Naive thymus-derived CD4-positive, alpha-beta T cell (primary cell): Measurements from ENCODE around the gene DOCK2. TPM values are rescaled to one million over a fixed set of nuclear protein-coding genes. Genes with fewer than 3 reads are reported as not detected.

Experiments
- ATAC-seq: fragments of 150-1000 bp; cut with Tn5 transposase; 2 replicates; pipeline ENCODE4 v1.10.0; 2021; ENCODE audit warnings: mild to moderate bottlenecking, moderate library complexity
- CTCF ChIA-PET: fragments of 350-600 bp; sonication (Branson Sonifier 250); formaldehyde crosslinking; loops from one replicate; lab custom pipeline; 2021; ENCODE audit warnings: antibody characterized with exemption; lab: Charles Lee
- POLR2A ChIA-PET: fragments of 350-600 bp; sonication (Branson Sonifier 250); formaldehyde crosslinking; loops from one replicate; lab custom pipeline; 2021; ENCODE audit warnings: antibody characterized with exemption, inconsistent platforms; lab: Charles Lee
- DNase-seq, 9 donors: peaks; one replicate each; pipeline versions ENCODE4 v3.0.0 to v3.0.0-alpha.2; 2020 to 2022; ENCODE audit warnings: mixed read lengths in 1 of 9
- H3K27ac ChIP-seq: one replicate; pipeline ENCODE4 v1.7.0; 2013; ENCODE audit warnings: mild to moderate bottlenecking, low read depth, low read length, moderate library complexity
- H3K27me3 ChIP-seq, 2 donors: one replicate each; pipeline ENCODE4 v1.7.0; 2013; ENCODE audit warnings: low read length in 2 of 2, mild to moderate bottlenecking in 2 of 2, moderate library complexity in 2 of 2; ENCODE audit not compliant: control insufficient read depth in 2 of 2, insufficient read depth in 2 of 2
- H3K36me3 ChIP-seq, 3 experiments: 1 replicate in 2 of 3; 2 replicates in 1 of 3; pipeline ENCODE4 v1.7.0; 2013; ENCODE audit warnings: low read length in 3 of 3, mild to moderate bottlenecking in 3 of 3, moderate library complexity in 1 of 3; ENCODE audit not compliant: insufficient read depth in 3 of 3, control insufficient read depth in 2 of 3
- H3K4me1 ChIP-seq, 2 donors: one replicate each; pipeline ENCODE4 v1.7.0; 2013; ENCODE audit warnings: low read length in 2 of 2, mild to moderate bottlenecking in 2 of 2, moderate library complexity in 1 of 2; ENCODE audit not compliant: control insufficient read depth in 2 of 2, insufficient read depth in 2 of 2
- H3K4me3 ChIP-seq: 2 replicates; pipeline ENCODE4 v1.7.0; 2013; ENCODE audit warnings: mild to moderate bottlenecking, low read length
- H3K9me3 ChIP-seq, 3 experiments: 1 replicate in 2 of 3; 2 replicates in 1 of 3; pipeline ENCODE4 v1.7.0; 2013; ENCODE audit warnings: low read length in 3 of 3; ENCODE audit not compliant: control insufficient read depth in 2 of 3
- H3K27ac Mint-ChIP-seq, 9 donors: one replicate each; pipeline ENCODE4 v1.8.0; 2020 to 2022; ENCODE audit warnings: mixed read lengths in 9 of 9, mild to moderate bottlenecking in 8 of 9, moderate library complexity in 5 of 9, inconsistent platforms in 2 of 9
- H3K27me3 Mint-ChIP-seq, 5 donors: one replicate each; pipeline ENCODE4 v1.8.0; 2021 to 2022; ENCODE audit warnings: mixed read lengths in 5 of 5, mild to moderate bottlenecking in 1 of 5
- H3K36me3 Mint-ChIP-seq, 5 donors: one replicate each; pipeline ENCODE4 v1.8.0; 2020 to 2022; ENCODE audit warnings: mixed read lengths in 5 of 5, mild to moderate bottlenecking in 3 of 5, inconsistent platforms in 1 of 5
- H3K4me1 Mint-ChIP-seq, 7 donors: one replicate each; pipeline ENCODE4 v1.8.0; 2020 to 2022; ENCODE audit warnings: mixed read lengths in 7 of 7, mild to moderate bottlenecking in 3 of 7, inconsistent platforms in 1 of 7
- H3K4me3 Mint-ChIP-seq, 10 donors: one replicate each; pipeline ENCODE4 v1.8.0; 2020 to 2022; ENCODE audit warnings: mild to moderate bottlenecking in 10 of 10, mixed read lengths in 10 of 10, moderate library complexity in 6 of 10, inconsistent platforms in 2 of 10
- H3K9me3 Mint-ChIP-seq, 11 donors: one replicate each; pipeline ENCODE4 v1.8.0; 2020 to 2022; ENCODE audit warnings: mixed read lengths in 11 of 11, mild to moderate bottlenecking in 4 of 11, inconsistent platforms in 1 of 11, moderate library complexity in 1 of 11
- intact Hi-C, 2 donors: fragments of 100-400 bp; cut with micrococcal nuclease; formaldehyde crosslinking; loops; one replicate each; pipeline ENCODE4 v1.15.1; 2023
- polyA plus RNA-seq, 2 donors: library from polyadenylated mRNA; unstranded; fragments of 300-500 nt; fragmentation: Illumina TruSeq; gene quantifications; one replicate each; pipeline ENCODE4 v1.2.3, GENCODE V29; 2021
- total RNA-seq, 6 experiments: library from RNA in 5 of 6; stranded (reverse) in 5 of 6; gene quantifications; 1 replicate in 5 of 6; 2 replicates in 1 of 6; pipeline ENCODE4 v1.2.3 and lab custom pipeline; 2021 to 2026

DOCK2 gene
- total and polyA plus RNA-seq, 7 experiments from 2014 or later = 63.7 to 345 (median 202) TPM

GRCh38 chr5:169702693-169703481 is 65.8 kb downstream of the DOCK2 start:
- DNase-seq (no peak), ATAC-seq (peak; percentile 18)
- Mint-ChIP-seq H3K4me3 (no peak overlapping the region), H3K9me3 (no peaks in the 10 kb centered on the region), H3K27me3 (no peaks in the 10 kb centered on the region), H3K27ac (peak overlapping the region in 3 of 9 donors; percentile 5 to 83 (median 22)), H3K4me1 (peaks cover 0 to 23% (median 0%) of the 10 kb centered on the region in 7 donors), H3K36me3 (peaks cover 35 to 80% (median 46%) of the 10 kb centered on the region in 5 donors)
- Histone ChIP-seq H3K4me3 (no peak overlapping the region), H3K27me3 (no peaks in the 10 kb centered on the region), H3K9me3 (no peaks in the 10 kb centered on the region), H3K4me1 (no peaks in the 10 kb centered on the region), H3K27ac (no peak overlapping the region), H3K36me3 (peaks cover 29 to 96% (median 45%) of the 10 kb centered on the region in 3 experiments)
- POLR2A ChIA-PET = no interaction called here
- intact Hi-C loops = no loop called here
- CTCF ChIA-PET = no interaction called here

GRCh38 chr5:169703813-169704212 is 66.7 kb downstream of the DOCK2 start:
- Mint-ChIP-seq H3K4me1 (peaks cover 0 to 23% (median 0%) of the 10 kb centered on the region in 7 donors), H3K27me3 (no peaks in the 10 kb centered on the region), H3K9me3 (no peaks in the 10 kb centered on the region), H3K27ac (peak overlapping the region in 1 of 9 donors; percentile 33), H3K4me3 (no peak overlapping the region), H3K36me3 (peaks cover 30 to 80% (median 43%) of the 10 kb centered on the region in 5 donors)
- POLR2A ChIA-PET = no interaction called here
- ATAC-seq (no peak), DNase-seq (no peak)
- no peak overlapping the region for H3K27ac ChIP-seq
- H3K9me3 ChIP-seq = no peaks in the 10 kb centered on the region
- no peak overlapping the region for H3K4me3 ChIP-seq
- H3K27me3 ChIP-seq = no peaks in the 10 kb centered on the region
- CTCF ChIA-PET = no interaction called here
- no peaks in the 10 kb centered on the region for H3K4me1 ChIP-seq
- H3K36me3 ChIP-seq = peaks cover 23 to 96% (median 36%) of the 10 kb centered on the region in 3 experiments
- intact Hi-C loops = no loop called here

DNA sequence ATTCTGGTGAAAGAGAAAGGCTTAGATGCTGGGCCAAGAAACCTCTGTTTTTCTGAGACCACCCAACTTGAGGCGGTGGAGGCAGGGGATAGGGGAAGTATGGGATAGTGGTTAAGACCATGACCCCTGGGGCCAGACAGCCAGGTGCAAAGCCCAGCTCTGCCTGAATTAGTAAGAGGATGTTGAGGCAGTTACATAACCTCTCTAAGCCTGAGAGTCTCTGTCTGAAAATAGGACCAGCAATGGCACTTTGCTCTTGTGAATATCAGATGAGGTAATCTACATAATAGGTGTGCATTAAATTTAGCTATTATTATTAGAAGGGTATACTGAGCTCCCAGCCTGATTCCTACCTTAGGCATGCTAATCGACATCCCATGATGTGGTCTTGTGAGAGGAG is 68.2 kb downstream of the DOCK2 start:
- H3K4me3 Mint-ChIP-seq = no peak overlapping the region
- H3K36me3 ChIP-seq = peaks cover 17 to 94% (median 24%) of the 10 kb centered on the region in 3 experiments
- H3K9me3 ChIP-seq = no peaks in the 10 kb centered on the region
- no peaks in the 10 kb centered on the region for H3K9me3 Mint-ChIP-seq
- H3K4me3 ChIP-seq = no peak overlapping the region
- ChIA-PET CTCF (no interaction called here), POLR2A (no interaction called here)
- no peak overlapping the region for H3K27ac ChIP-seq
- H3K27ac Mint-ChIP-seq = no peak overlapping the region
- H3K36me3 Mint-ChIP-seq = peaks cover 25 to 79% (median 41%) of the 10 kb centered on the region in 5 donors
- H3K27me3 Mint-ChIP-seq = no peaks in the 10 kb centered on the region
- DNase-seq (no peak), ATAC-seq (no peak)
- H3K4me1 Mint-ChIP-seq = peaks cover 0 to 23% (median 0%) of the 10 kb centered on the region in 7 donors
- H3K27me3 ChIP-seq = no peaks in the 10 kb centered on the region
- H3K4me1 ChIP-seq = no peaks in the 10 kb centered on the region
- intact Hi-C loops = no loop called here

DNA sequence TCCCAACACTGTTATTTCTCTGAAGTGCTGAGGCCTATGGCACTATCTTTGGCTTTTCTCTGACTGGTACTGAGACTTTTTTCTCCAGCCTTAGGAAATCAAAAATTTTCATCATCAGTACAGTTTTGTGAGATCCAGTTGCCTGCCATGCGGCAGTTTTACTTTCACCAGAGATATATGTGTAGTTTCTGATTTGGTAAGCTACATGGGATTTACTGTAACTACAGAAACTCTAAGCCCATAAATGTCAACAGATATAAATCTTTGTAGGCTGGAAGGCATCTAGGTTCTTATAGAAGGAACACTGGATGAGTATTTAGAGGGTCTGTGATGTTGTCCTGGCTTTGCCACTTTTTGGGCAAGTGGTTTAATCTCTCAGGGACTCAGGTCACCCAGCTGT is 69.0 kb downstream of the DOCK2 start:
- H3K27ac Mint-ChIP-seq = peak overlapping the region in 2 of 9 donors; percentile 1 to 48
- Histone ChIP-seq H3K4me1 (no peaks in the 10 kb centered on the region), H3K9me3 (no peaks in the 10 kb centered on the region), H3K27me3 (no peaks in the 10 kb centered on the region), H3K4me3 (no peak overlapping the region), H3K36me3 (peaks cover 19 to 95% (median 23%) of the 10 kb centered on the region in 3 experiments), H3K27ac (no peak overlapping the region)
- no peaks in the 10 kb centered on the region for H3K27me3 Mint-ChIP-seq
- H3K4me1 Mint-ChIP-seq = peaks cover 0 to 23% (median 0%) of the 10 kb centered on the region in 7 donors
- DNase-seq = no peak
- no peak overlapping the region for H3K4me3 Mint-ChIP-seq
- H3K9me3 Mint-ChIP-seq = no peaks in the 10 kb centered on the region
- intact Hi-C loops = no loop called here
- ChIA-PET POLR2A (no interaction called here), CTCF (interaction anchor here (0.6 kb wide), 1 partner anchor 187 kb away, joined by 3 read pairs; no protein-coding TSS in a partner anchor)
- no peak for ATAC-seq
- H3K36me3 Mint-ChIP-seq = peaks cover 29 to 80% (median 41%) of the 10 kb centered on the region in 5 donors

GRCh38 chr5:169706758-169707450 is 69.8 kb downstream of the DOCK2 start:
- Mint-ChIP-seq H3K4me1 (peaks cover 0 to 21% (median 0%) of the 10 kb centered on the region in 7 donors), H3K27me3 (no peaks in the 10 kb centered on the region), H3K27ac (peak overlapping the region in 3 of 9 donors; percentile 1 to 53 (median 17)), H3K9me3 (no peaks in the 10 kb centered on the region), H3K36me3 (peaks cover 30 to 77% (median 40%) of the 10 kb centered on the region in 5 donors), H3K4me3 (no peak overlapping the region)
- intact Hi-C loops = no loop called here
- ChIA-PET POLR2A (no interaction called here), CTCF (interaction anchor here (0.6 kb wide), 1 partner anchor 186 kb away, joined by 3 read pairs; no protein-coding TSS in a partner anchor)
- DNase-seq (no peak), ATAC-seq (no peak)
- Histone ChIP-seq H3K4me3 (no peak overlapping the region), H3K9me3 (no peaks in the 10 kb centered on the region), H3K27ac (no peak overlapping the region), H3K27me3 (no peaks in the 10 kb centered on the region), H3K36me3 (peaks cover 18 to 95% (median 29%) of the 10 kb centered on the region in 3 experiments), H3K4me1 (no peaks in the 10 kb centered on the region)

DNA sequence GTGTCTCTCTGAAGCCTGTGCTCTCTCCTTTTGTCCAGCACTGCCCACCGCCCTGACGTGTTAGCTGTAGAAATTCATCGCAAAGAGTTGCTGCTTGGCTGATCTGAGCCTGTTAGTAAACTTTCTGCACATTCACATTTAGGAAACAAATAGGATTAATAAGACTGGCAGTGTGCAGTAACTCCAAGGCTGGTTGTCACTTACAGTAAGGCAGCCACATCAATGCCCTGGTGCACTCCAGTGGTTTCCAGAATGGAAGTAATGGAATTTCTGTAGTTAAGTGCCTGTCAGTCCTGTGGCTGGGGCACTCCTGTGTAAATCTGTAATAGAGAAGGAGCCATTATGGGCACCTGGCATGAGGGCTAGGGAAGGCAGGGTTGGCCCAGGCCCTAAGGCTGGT is 70.6 kb downstream of the DOCK2 start:
- Histone ChIP-seq H3K4me1 (no peaks in the 10 kb centered on the region), H3K9me3 (no peaks in the 10 kb centered on the region), H3K36me3 (peaks cover 20 to 95% (median 33%) of the 10 kb centered on the region in 3 experiments), H3K27me3 (no peaks in the 10 kb centered on the region), H3K4me3 (no peak overlapping the region), H3K27ac (no peak overlapping the region)
- ATAC-seq (no peak), DNase-seq (no peak)
- no peaks in the 10 kb centered on the region for H3K27me3 Mint-ChIP-seq
- H3K4me1 Mint-ChIP-seq = peaks cover 0 to 14% (median 0%) of the 10 kb centered on the region in 7 donors
- H3K9me3 Mint-ChIP-seq = no peaks in the 10 kb centered on the region
- H3K4me3 Mint-ChIP-seq = no peak overlapping the region
- peak overlapping the region in 2 of 9 donors; percentile 51 to 86 for H3K27ac Mint-ChIP-seq
- intact Hi-C loops = no loop called here
- peaks cover 27 to 78% (median 36%) of the 10 kb centered on the region in 5 donors for H3K36me3 Mint-ChIP-seq
- ChIA-PET CTCF (no interaction called here), POLR2A (no interaction called here)
